Omental fat pad (tissue), 4 donors: ENCODE measurements around the gene KLHL8. TPM values are rescaled to one million over a fixed set of nuclear protein-coding genes. Genes with fewer than 3 reads are reported as not detected.

Experiments
- ATAC-seq: fragments of 150-250 bp; one replicate; pipeline ENCODE4 v1.9.1; 2016; ENCODE audit warnings: mild to moderate bottlenecking, moderate library complexity; ENCODE audit not compliant: low FRiP score
- DNase-seq: peaks from one replicate; pipeline ENCODE4 v3.0.0-alpha.2; 2019; ENCODE audit warnings: low spot score
- total RNA-seq, 4 donors: library from RNA; depleted of rRNA; stranded (reverse); fragments of >200 nt; gene quantifications; one replicate each; pipeline ENCODE4 v1.1.0, GENCODE V29; 2016
- TF ChIP-seq, protein P1 (sequence below), 3 donors: fragments of 450-650 bp; IDR thresholded peaks; one replicate each; pipeline ENCODE4 v1.5.1; 2016 to 2017; ENCODE audit warnings: antibody characterized with exemption in 3 of 3, mild to moderate bottlenecking in 3 of 3, moderate library complexity in 2 of 3

KLHL8 gene
- total RNA-seq, 4 donors from 2014 or later: 8.4 to 12.1 (median 10.4) TPM

DNA sequence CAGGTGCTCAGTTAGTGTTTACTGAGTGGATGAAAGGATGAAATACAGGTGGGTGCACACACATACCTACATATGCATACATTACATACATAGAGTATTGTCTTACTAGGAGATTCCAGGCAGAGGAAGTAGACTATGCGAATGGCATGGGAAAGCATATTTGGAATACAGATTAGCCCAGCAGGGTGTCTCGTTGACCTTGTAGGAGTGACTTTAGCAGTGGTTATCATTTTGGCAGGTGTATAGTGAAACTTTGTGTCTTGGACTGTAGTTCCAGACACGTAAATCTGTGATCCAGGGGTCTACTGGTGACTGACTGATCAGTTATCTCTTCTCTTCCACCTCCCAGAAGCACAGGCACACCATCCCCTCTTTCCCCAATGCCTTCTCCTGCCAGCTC lies 86.3 kb downstream of the KLHL8 start:
- no peak for ATAC-seq
- TF ChIP-seq, protein P1, sequence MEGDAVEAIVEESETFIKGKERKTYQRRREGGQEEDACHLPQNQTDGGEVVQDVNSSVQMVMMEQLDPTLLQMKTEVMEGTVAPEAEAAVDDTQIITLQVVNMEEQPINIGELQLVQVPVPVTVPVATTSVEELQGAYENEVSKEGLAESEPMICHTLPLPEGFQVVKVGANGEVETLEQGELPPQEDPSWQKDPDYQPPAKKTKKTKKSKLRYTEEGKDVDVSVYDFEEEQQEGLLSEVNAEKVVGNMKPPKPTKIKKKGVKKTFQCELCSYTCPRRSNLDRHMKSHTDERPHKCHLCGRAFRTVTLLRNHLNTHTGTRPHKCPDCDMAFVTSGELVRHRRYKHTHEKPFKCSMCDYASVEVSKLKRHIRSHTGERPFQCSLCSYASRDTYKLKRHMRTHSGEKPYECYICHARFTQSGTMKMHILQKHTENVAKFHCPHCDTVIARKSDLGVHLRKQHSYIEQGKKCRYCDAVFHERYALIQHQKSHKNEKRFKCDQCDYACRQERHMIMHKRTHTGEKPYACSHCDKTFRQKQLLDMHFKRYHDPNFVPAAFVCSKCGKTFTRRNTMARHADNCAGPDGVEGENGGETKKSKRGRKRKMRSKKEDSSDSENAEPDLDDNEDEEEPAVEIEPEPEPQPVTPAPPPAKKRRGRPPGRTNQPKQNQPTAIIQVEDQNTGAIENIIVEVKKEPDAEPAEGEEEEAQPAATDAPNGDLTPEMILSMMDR (IDR thresholded peaks at IDR 0.05): no peak
- DNase-seq: no peak

DNA sequence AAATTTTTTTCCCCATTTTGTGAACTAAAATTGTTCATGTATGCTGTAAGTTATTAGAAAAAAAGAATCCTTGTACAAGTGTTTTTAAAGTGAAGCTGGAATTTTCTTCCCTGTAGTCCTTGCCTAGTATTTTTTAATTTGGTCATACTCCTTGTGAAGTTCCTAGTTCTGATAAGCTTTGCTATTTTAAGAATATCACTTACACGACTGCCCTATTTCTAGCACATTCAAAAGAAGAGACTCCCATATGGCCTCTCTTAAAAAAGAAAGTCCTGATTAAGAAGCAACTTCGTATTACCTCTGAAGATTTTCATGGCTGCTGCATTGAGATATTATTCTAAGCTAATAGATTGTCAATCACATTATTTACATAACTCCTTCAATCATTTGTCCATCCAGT lies 87.2 kb downstream of the KLHL8 start:
- DNase-seq (no peak), ATAC-seq (no peak)
- TF ChIP-seq, protein P1 (IDR thresholded peaks at IDR 0.05): no peak

DNA sequence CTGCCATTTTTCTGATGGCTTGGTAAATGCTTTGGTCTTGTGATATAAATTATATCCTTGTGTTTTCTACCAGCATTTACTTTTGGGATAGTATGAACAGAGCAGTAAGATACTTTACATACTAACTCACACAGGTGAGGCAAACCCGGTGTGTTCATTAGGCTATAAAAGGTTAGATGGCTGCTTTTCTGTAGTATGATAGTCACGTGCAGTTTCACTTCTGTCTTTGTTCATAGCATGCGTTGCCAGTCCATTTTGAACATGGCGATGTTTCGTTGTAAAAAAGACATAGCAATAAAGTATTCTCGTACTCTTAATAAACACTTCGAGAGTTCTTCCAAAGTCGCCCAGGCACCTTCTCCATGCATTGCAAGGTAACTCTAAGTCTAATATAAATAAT lies 88.4 kb downstream of the KLHL8 start:
- ATAC-seq (no peak), DNase-seq (no peak)
- TF ChIP-seq, protein P1 (IDR thresholded peaks at IDR 0.05): no peak

DNA sequence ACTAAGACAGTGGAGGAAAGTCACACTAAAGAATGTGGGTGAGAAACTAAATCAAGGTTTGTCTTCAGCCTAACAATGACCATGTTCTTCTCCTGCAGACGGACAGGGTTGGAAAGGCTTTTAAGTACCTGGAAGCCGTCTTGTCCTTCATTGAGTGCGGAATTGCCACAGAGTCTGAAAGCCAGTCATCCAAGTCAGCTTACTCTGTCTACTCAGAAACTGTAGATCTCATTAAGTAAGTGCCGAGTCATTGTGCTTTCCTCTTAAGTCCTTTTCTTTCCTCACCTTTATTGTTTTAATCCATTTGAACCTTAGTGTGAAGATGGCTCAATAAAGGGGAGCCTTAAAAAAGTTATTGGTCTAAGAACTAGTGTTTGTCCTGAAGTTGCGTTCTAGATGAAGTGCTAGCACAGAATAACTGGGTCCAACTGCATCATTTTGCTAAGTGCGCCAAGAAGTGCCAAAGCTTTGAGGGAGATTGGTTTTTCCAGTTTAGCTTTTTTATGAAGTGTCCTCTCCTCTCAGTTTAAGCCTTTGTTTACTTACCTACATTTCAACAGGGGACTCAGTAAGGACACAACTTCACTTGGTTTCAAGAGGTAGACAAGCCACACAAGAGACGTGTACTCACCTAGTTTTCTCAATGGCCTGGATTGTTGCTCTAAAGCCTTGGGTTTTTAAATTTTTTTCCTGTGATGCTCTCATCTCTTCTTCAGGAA lies 89.3 kb downstream of the KLHL8 start:
- TF ChIP-seq, protein P1 (IDR thresholded peaks at IDR 0.05): no peak
- no peak for ATAC-seq
- no peak for DNase-seq

DNA sequence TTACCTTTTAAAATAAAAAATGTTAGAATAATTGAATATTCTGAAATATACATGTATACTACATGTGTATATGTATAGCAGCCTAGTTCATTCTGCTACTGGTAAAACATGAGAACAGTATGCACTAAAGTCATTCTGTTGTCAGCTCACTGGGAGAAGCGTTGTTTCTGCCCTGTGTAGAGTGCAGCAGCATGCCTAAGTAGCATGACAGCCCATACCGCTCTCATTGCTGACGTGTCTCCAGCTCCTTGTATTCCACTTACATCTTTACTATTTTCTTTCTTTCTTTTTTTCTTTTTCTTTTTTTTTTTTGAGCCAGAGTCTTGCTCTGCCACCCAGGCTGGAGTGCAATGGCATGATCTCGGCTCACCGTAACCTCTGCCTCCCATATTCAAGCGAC lies 90.7 kb downstream of the KLHL8 start:
- DNase-seq: no peak
- no peak for ATAC-seq
- TF ChIP-seq, protein P1 (IDR thresholded peaks at IDR 0.05): no peak

DNA sequence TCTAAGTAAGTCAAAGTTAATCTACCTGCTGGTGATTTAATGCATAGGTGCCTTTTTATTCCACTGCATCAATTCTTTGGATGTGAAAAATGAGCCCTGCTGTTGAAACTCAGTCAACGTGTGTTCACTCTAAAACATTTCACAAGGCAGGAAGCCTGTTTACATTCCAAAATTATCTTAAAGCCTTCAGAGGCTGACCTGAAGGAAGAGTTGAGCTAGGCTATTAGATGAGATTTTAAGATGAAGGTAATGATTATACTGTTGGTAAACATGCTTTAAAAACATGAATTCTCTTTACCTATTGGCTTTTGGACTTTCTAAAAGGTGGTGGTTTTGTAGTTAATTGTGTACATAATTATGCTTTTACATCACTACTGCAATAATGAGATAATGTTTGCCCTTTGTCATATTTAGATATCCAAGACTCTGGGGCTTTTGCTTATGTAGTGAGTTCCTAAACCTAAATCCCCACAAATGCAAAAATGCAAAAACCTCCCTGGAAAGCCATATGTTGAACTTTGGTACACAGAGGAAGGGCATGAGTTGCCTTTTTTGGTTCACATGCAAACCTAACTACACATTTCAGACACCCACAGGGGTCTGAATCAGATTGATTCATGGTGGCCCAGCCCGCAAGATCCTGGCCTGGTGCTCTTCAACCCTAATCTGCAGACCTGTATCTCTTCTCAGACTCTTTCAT lies 92.3 kb downstream of the KLHL8 start:
- no peak for DNase-seq
- ATAC-seq: no peak
- TF ChIP-seq, protein P1 (IDR thresholded peaks at IDR 0.05): no peak

DNA sequence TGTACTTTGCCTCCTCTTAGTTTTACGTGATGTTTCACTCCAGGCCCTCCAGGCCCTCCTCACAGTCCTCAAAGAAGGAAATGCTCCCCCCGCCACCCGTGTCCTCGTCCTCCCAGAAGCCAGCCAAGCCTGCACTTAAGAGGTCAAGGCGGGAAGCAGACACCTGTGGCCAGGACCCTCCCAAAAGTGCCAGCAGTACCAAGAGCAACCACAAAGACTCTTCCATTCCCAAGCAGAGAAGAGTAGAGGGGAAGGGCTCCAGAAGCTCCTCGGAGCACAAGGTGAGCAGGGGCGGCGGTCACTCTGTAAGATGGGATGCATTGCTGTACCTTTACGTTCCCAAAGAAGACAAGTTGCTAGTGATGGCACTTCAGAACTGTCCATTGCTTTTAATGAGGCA lies 94.4 kb downstream of the KLHL8 start:
- no peak for ATAC-seq
- no peak for DNase-seq
- TF ChIP-seq, protein P1 (IDR thresholded peaks at IDR 0.05): no peak
